IgD-negative memory B cell (primary cell): Measurements from ENCODE around the gene PLPPR1. TPM values are rescaled to one million over a fixed set of nuclear protein-coding genes. Genes with fewer than 3 reads are reported as not detected.
"Not testable (repeated sequence)": the region's sequence is repeated elsewhere in the genome, so short reads cannot be mapped to it uniquely, and the experiment has no call there.

ENCODE experiments used
- H3K27ac Mint-ChIP-seq, 3 donors: one replicate each; pipeline ENCODE4 v1.8.0; 2020 to 2022; ENCODE audit warnings: mild to moderate bottlenecking in 3 of 3, mixed read lengths in 3 of 3, moderate library complexity in 1 of 3
- H3K27me3 Mint-ChIP-seq: one replicate; pipeline ENCODE4 v1.8.0; 2021; ENCODE audit warnings: mixed read lengths
- H3K36me3 Mint-ChIP-seq: one replicate; pipeline ENCODE4 v1.8.0; 2020; ENCODE audit warnings: mild to moderate bottlenecking, mixed read lengths
- H3K4me1 Mint-ChIP-seq, 3 donors: one replicate each; pipeline ENCODE4 v1.8.0; 2020 to 2022; ENCODE audit warnings: mixed read lengths in 3 of 3, mild to moderate bottlenecking in 1 of 3
- H3K4me3 Mint-ChIP-seq, 4 donors: one replicate each; pipeline ENCODE4 v1.8.0; 2020 to 2022; ENCODE audit warnings: mild to moderate bottlenecking in 4 of 4, mixed read lengths in 4 of 4, moderate library complexity in 3 of 4
- H3K9me3 Mint-ChIP-seq, 3 donors: one replicate each; pipeline ENCODE4 v1.8.0; 2020 to 2021; ENCODE audit warnings: mixed read lengths in 3 of 3, mild to moderate bottlenecking in 1 of 3
- polyA plus RNA-seq: library from polyadenylated mRNA; unstranded; fragments of 300-500 nt; fragmentation: Illumina TruSeq; gene quantifications from one replicate; pipeline ENCODE4 v1.2.3, GENCODE V29; 2021

PLPPR1 gene
- polyA plus RNA-seq, 1 donor from 2014 or later, result not detected

DNA sequence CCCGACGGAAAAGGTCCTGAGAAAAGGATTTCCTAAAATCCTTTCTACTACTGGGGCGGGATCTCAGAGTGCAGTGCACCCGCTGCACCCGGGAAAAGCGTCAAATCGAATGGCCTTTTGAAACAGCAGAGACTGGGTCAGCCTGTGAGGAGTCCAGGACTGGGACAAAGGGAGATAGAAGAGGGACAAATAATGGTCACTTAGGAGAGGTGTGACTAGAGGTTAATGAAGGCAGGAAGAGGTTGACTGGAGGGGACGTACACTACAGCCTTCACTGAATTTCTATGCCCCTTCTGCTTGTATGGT lies 1.5 kb downstream of the PLPPR1 start:
- no peaks in the 10 kb centered on the region for H3K36me3 Mint-ChIP-seq
- peaks cover 0 to 1% (median 0%) of the 10 kb centered on the region in 3 donors for H3K4me1 Mint-ChIP-seq
- H3K27ac Mint-ChIP-seq, result peak overlapping the region in 1 of 3 donors; percentile 33
- peak overlapping the region in 1 of 4 donors; percentile 36 for H3K4me3 Mint-ChIP-seq
- H3K27me3 Mint-ChIP-seq, result peaks cover 27% of the 10 kb centered on the region
- H3K9me3 Mint-ChIP-seq, result peaks cover 0 to 4% (median 0%) of the 10 kb centered on the region in 3 donors

DNA sequence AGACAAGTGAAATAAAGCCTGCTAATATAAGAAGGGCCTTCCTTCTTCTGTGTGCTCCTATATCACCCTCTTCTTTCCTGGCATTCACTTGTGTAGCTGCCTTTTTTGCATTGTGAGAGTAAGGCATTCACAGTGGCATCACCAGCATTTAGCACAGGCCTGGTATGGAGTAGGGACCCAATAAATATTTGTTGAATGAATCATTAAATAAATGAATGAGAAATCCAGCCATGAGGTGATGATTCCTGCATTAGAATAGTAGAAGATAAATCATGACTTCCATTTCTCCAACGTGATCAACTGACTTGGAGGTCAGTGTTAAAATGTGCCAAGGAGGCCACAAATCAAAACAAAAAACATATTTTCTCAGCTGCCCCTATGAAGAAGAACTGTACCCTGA lies 3.9 kb downstream of the PLPPR1 start:
- H3K27me3 Mint-ChIP-seq, result peaks cover 23% of the 10 kb centered on the region
- no peak overlapping the region for H3K4me3 Mint-ChIP-seq
- H3K9me3 Mint-ChIP-seq, result no peaks in the 10 kb centered on the region

DNA sequence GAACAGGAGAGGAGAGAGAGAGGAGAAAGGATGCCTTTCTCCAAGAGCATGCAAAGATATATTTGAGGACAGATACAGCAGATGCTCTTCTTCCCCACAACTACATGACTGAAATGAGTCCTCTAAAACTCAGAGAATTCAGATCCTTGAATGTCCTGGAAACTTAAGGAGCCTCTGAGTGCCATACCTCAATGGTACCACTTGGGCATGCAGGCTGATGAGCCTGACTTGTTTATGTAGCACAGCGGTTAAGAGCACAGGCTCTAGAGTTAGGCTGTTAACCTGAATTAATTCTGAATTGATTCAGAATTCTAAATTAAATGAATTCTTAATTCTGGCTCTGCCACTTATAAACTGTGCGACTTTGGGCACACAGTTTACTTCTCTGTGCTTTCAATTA lies 5.7 kb downstream of the PLPPR1 start:
- Mint-ChIP-seq H3K4me1 (no peaks in the 10 kb centered on the region), H3K4me3 (no peak overlapping the region), H3K27ac (no peak overlapping the region), H3K9me3 (no peaks in the 10 kb centered on the region), H3K27me3 (peaks cover 13% of the 10 kb centered on the region), H3K36me3 (no peaks in the 10 kb centered on the region)

More for the DNA sequence above, 3.9 kb downstream of the PLPPR1 start:
- Mint-ChIP-seq H3K27ac (no peak overlapping the region), H3K36me3 (no peaks in the 10 kb centered on the region), H3K4me1 (no peaks in the 10 kb centered on the region)

DNA sequence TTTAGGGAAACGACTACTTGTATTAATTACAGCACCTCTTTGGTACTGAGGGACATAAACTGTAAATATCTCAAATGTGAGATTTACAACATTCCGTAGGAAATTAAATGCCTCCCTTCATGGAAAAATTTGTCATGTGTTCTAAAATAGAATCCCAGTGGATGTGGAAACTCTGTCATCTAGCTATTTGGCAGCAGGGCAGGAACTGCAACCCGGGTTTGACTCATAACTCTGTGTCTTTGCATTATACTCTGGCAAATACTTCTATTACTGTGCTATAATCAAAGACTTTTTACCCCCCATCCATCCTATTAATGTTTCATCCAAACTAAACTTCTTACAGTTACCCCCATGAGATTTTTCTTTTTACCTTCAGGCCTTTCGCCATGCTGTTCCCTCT lies 6.6 kb downstream of the PLPPR1 start:
- Mint-ChIP-seq H3K36me3 (no peaks in the 10 kb centered on the region), H3K27me3 (peaks cover 10% of the 10 kb centered on the region), H3K4me1 (no peaks in the 10 kb centered on the region), H3K9me3 (peaks cover 0 to 2% (median 0%) of the 10 kb centered on the region in 3 donors), H3K4me3 (no peak overlapping the region), H3K27ac (no peak overlapping the region)

DNA sequence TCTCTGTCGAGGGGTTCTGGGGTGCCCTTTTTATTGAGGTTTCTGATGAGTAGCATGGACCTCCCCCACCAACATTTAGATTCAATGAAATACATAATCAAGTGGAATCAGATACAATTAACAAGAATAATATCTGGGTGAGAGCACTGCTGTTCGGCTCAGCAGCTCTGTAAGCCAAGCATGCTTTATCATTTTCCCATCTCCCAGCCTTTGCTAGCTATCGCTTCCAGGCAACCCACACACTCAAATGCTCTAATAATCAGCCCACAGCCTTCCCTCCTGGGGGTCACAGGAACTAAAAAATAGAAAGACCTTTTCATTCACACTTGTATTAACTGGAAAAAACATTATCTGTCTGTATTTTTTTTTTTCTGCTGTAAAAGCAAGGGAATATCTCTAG lies 8.9 kb downstream of the PLPPR1 start:
- Mint-ChIP-seq H3K27ac (no peak overlapping the region), H3K9me3 (peaks cover 0 to 2% (median 0%) of the 10 kb centered on the region in 3 donors)

DNA sequence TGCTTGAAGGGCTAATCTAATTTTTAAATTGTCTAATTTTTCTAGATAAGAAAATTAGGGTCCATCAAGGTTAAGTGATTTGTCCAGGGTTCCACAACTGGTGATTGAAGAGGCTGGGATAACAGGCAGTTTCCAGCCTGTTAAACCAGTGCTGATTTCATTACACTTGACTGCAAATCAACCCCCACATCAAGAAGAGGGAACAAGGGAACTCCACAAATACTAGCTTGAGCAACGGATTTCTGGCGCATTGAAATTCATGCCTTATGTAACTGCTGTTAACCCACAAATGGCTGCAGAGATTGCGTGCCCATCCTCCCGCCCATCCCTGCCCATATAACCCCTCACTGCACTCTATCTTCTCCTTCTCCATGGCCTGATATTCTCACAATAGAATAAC lies 10.0 kb downstream of the PLPPR1 start:
- H3K36me3 Mint-ChIP-seq, result no peaks in the 10 kb centered on the region
- H3K27me3 Mint-ChIP-seq, result no peaks in the 10 kb centered on the region
- H3K4me1 Mint-ChIP-seq, result peaks cover 0 to 2% (median 0%) of the 10 kb centered on the region in 3 donors
- H3K9me3 Mint-ChIP-seq, result peaks cover 0 to 2% (median 0%) of the 10 kb centered on the region in 3 donors
- H3K4me3 Mint-ChIP-seq, result no peak overlapping the region
- H3K27ac Mint-ChIP-seq, result peak overlapping the region in 1 of 3 donors; percentile 32

More for the DNA sequence above, 8.9 kb downstream of the PLPPR1 start:
- H3K4me3 Mint-ChIP-seq, result no peak overlapping the region
- no peaks in the 10 kb centered on the region for H3K4me1 Mint-ChIP-seq
- H3K27me3 Mint-ChIP-seq, result no peaks in the 10 kb centered on the region
- no peaks in the 10 kb centered on the region for H3K36me3 Mint-ChIP-seq

DNA sequence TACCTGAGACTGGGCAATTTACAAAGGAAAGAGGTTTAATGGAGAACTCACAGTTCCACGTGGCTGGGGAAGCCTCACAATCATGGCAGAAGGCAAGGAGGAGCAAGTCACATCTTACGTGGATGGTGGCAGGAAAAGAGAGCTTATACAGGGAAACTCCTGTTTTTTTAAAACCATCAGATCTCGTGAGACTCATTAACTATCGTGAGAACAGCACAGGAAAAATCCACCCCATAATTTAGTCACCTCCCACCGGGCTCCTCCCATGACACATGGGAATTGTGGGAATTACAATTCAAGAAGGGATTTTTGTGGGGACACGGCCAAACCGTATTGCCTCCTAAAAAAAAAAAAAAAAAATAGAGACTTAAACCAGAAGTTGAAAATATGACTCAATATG lies 11.1 kb downstream of the PLPPR1 start:
- H3K27ac Mint-ChIP-seq, H3K9me3 Mint-ChIP-seq, H3K27me3 Mint-ChIP-seq, H3K36me3 Mint-ChIP-seq, H3K4me3 Mint-ChIP-seq, H3K4me1 Mint-ChIP-seq: not testable (repeated sequence)

DNA sequence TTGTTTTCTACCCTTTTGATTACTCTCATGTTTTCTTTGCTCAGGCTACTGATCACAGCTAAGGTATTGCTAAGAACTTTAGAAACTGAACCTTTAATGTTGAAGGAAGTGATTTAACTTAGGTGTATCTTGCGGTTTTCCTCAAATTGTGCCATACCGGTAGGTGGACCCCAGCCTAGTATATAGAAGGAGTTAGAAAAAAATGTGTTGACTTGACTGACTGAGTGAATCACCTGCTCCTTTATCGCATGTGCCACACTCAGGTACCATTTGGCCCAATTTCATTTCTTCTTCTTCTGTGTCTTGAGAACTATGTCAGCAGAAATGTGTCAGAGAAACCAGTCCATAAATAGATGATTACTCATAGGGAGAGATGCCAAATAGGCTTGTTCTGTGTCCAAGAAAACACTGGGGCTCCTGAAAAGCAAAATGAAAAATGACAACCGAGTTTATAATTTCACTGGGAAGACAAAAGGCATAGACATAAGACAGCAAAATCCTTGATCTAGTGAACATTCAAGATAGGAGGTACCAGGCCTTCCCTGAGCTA lies 19.4 kb downstream of the PLPPR1 start:
- Mint-ChIP-seq H3K4me3 (no peak overlapping the region), H3K27ac (no peak overlapping the region), H3K9me3 (peaks cover 2 to 15% (median 8%) of the 10 kb centered on the region in 3 donors), H3K36me3 (no peaks in the 10 kb centered on the region), H3K4me1 (peaks cover 0 to 2% (median 0%) of the 10 kb centered on the region in 3 donors), H3K27me3 (no peaks in the 10 kb centered on the region)

DNA sequence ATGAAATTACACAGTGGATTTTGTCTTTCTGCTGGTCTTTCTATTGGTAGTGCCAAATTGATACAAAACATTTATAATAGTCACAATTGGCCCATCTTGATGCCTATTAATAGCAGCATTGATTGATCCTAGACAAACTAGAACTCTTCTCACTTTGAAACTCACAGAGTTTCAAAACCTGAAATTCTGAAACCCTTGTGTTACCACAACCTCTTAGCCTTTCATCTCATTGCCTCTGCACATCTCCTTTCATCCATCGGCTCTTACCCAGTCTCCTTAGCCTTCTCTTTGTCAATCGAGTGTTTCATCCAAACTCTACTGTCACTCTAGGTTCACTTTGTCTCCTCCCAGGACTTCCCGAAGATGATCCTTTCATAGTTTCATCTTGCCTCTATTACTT lies 22.1 kb downstream of the PLPPR1 start:
- no peak overlapping the region for H3K27ac Mint-ChIP-seq
- no peak overlapping the region for H3K4me3 Mint-ChIP-seq
- no peaks in the 10 kb centered on the region for H3K36me3 Mint-ChIP-seq
- H3K9me3 Mint-ChIP-seq, result peaks cover 2 to 15% (median 9%) of the 10 kb centered on the region in 3 donors
- no peaks in the 10 kb centered on the region for H3K27me3 Mint-ChIP-seq
- H3K4me1 Mint-ChIP-seq, result no peaks in the 10 kb centered on the region

DNA sequence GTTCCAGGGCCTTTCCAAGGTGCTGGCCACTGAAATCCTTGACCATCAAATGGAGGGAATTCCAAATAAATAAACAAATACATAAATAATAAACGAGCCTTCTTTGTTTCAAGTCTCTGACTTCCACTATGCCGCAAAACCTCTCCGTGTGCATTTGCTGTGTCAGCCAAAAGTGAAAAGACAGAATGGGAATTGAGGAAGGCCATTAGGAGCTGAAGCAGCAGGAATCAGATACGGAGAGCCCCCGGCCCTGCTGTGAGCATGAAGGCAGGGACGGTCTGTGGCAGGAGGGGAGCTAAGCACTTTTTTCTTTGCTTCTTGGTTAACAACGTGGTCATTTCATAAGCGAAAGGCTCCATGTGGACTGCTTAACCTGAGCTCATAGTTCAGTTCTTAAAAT lies 26.1 kb downstream of the PLPPR1 start:
- Mint-ChIP-seq H3K4me3 (no peak overlapping the region), H3K27me3 (peaks cover 3% of the 10 kb centered on the region), H3K36me3 (no peaks in the 10 kb centered on the region), H3K4me1 (no peaks in the 10 kb centered on the region), H3K27ac (no peak overlapping the region), H3K9me3 (peaks cover 0 to 10% (median 8%) of the 10 kb centered on the region in 3 donors)

DNA sequence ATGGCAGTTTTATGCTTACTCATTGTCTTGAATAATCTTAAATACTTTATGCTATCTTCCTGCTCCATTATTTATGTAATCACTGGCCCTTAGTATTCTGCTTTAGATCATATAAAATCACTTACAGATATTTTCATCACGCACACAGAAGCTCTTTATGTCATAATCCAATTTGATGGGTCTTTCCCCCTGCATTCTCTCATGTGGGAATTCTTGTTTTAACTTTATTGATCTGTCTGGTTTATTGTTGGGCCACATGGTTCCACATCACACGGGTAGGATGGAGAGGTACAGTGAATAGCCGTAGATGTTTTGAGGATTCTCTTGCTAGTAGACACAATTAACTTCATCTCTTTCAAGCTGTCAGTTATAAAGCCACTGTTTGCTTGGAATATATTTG lies 27.0 kb downstream of the PLPPR1 start:
- Mint-ChIP-seq H3K36me3 (no peaks in the 10 kb centered on the region), H3K27me3 (peaks cover 3% of the 10 kb centered on the region), H3K9me3 (peaks cover 0 to 10% (median 8%) of the 10 kb centered on the region in 3 donors), H3K4me3 (no peak overlapping the region), H3K27ac (no peak overlapping the region), H3K4me1 (no peaks in the 10 kb centered on the region)

DNA sequence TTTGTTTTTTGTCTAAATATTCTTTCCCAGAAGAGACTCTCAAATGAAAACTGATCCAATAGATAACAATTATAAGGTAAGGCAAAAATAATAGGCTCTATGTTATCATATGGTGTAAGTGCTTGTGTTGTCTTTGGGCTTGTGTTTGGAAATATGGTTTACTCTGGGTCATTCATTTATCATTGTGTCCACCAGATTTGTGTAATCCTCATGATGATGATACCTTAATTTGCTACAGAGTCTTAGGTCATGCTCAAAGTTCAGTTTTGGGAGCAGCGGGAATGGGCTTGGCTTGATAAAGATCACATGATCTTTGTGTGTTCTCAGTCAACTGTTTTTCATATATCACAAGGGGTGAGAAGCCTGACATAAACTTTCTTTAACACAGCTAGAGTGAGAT lies 34.2 kb downstream of the PLPPR1 start:
- Mint-ChIP-seq H3K9me3 (no peaks in the 10 kb centered on the region), H3K36me3 (no peaks in the 10 kb centered on the region), H3K4me1 (no peaks in the 10 kb centered on the region), H3K27ac (no peak overlapping the region), H3K4me3 (no peak overlapping the region), H3K27me3 (peaks cover 5% of the 10 kb centered on the region)

DNA sequence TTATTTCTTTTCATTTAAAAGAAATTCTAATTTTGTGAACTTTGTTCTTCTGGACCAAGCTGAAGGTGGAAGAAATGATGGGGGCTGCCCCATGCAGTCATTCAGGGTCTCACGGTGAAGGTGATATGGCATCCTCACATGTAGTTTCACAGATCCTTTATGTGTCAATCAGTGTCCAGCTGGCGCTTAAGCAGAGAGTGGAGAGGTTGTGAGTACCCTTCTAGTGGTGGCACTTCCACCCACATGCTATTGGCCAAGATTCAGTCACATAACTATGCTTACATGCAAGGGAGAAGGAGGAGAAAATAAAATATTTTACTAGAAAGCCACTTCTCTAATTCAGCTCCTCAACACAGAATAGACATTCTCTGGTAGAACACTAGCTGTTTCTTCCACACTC lies 34.7 kb downstream of the PLPPR1 start:
- Mint-ChIP-seq H3K4me3 (no peak overlapping the region), H3K4me1 (no peaks in the 10 kb centered on the region), H3K27ac (no peak overlapping the region), H3K9me3 (no peaks in the 10 kb centered on the region), H3K27me3 (peaks cover 2% of the 10 kb centered on the region), H3K36me3 (no peaks in the 10 kb centered on the region)

DNA sequence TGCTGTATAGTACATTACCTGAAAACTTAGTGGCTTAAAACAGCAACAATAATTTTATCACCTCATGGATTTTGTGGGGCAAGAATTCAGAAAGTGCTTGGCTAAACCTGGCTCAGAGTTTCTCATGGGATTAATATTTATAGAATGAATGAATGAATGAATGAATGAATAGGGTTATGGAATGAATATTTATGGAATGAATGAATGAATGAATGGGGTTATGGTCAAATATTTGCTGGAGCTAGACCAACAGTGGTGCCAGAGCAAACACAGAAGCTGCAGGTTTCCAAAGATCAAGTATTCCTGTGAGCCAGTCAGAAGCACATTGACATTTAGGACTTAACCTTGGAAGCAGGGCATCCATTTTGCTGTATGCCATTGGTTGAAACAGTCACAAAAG lies 35.7 kb downstream of the PLPPR1 start:
- Mint-ChIP-seq H3K4me1 (no peaks in the 10 kb centered on the region), H3K4me3 (no peak overlapping the region), H3K36me3 (no peaks in the 10 kb centered on the region), H3K27me3 (peaks cover 2% of the 10 kb centered on the region), H3K9me3 (no peaks in the 10 kb centered on the region), H3K27ac (no peak overlapping the region)

DNA sequence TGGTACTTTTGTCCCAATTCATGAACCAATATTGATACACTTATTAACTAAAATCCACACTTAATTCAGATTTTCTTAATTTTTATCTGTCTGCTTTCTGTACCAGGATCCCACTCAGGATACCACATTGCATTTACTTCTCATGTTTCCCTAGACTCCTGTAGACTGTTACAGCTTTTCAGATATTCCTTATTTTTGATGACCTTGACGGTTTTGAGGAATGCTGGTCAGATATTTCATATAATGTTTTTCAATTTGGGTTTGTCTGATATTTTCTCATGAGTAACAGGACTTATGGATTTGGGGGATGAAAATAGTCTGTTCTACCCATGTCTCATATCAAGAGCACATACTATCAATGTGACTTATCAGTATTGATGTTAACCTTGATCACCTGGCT lies 37.4 kb downstream of the PLPPR1 start:
- Mint-ChIP-seq H3K27me3 (peaks cover 2% of the 10 kb centered on the region), H3K9me3 (no peaks in the 10 kb centered on the region), H3K4me1 (no peaks in the 10 kb centered on the region), H3K4me3 (no peak overlapping the region), H3K36me3 (no peaks in the 10 kb centered on the region), H3K27ac (no peak overlapping the region)

DNA sequence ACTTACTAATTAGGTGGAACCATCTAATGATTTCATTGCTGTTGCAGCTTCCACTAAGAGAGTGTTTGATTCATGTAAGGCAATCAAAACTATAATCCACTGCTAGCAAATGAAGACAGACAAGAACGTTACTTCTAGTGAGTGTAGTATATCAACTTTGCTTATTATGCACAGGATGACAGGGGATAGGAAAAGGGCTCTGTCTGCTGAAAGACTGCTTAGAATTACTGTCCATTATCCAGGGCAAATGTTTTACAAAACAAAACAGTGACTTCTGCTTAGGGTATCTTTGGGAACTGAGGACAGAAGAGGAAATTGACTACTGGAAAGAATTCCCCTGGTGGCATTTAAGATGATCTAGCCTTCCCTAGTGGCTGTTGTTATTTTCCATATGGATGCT lies 40.2 kb downstream of the PLPPR1 start:
- Mint-ChIP-seq H3K27ac (no peak overlapping the region), H3K4me3 (no peak overlapping the region), H3K36me3 (no peaks in the 10 kb centered on the region), H3K9me3 (peaks cover 0 to 2% (median 0%) of the 10 kb centered on the region in 3 donors), H3K27me3 (peaks cover 1% of the 10 kb centered on the region), H3K4me1 (no peaks in the 10 kb centered on the region)

DNA sequence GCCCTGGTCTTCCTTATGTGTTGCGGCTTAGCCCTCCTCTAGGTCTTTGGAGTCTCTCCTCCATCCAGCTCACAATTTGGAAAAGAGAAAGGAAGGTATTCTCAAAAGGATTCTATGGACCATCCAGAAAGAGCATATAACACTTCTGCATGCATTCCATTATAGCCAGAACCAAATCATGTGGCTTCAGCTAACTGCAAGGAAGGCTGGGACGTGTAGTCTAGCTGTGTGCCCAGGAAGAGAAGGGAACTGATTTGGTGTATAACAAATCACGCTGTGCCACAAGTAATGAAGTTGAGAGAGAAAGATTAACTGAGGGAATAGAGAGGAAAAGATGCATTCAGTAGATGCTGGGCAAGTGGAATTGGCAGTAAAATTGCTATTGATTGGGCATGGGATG lies 43.7 kb downstream of the PLPPR1 start:
- Mint-ChIP-seq H3K4me3 (no peak overlapping the region), H3K9me3 (peaks cover 0 to 2% (median 0%) of the 10 kb centered on the region in 3 donors), H3K36me3 (no peaks in the 10 kb centered on the region), H3K27me3 (peaks cover 1% of the 10 kb centered on the region), H3K27ac (no peak overlapping the region), H3K4me1 (no peaks in the 10 kb centered on the region)
